ENCODE measurements around the gene BBS5. TPM values are rescaled to one million over a fixed set of nuclear protein-coding genes. Genes with fewer than 3 reads are reported as not detected.

The BBS5 gene
- total RNA-seq = 14.2 TPM

GRCh38 chr2:169479257-169480078, at the start of gene BBS5:
Gene BBS5, plus strand, starts transcription at chr2:169479494. Its CDS starts 60 bp downstream, at chr2:169479554.

GRCh38 chr2:169509298-169509885, 30.1 kb downstream of the BBS5 start, which contains the start of gene KLHL41:
Gene KLHL41, plus strand, starts transcription at chr2:169509702. Its CDS starts 77 bp downstream, at chr2:169509779.

Other genes with a start within 250 kb of the BBS5 start
- 203 TPM for gene LRP2, start 117.0 kb upstream of the BBS5 start, total RNA-seq
- 613 TPM for gene KLHL41, start 30.2 kb downstream of the BBS5 start, total RNA-seq
- 25.6 TPM for gene FASTKD1, start 94.4 kb downstream of the BBS5 start, total RNA-seq
- gene PPIG, start 104.9 kb downstream of the BBS5 start, total RNA-seq = 44.0 TPM
- gene CFAP210, start 214.9 kb downstream of the BBS5 start, total RNA-seq = 0.23 TPM
- 10.0 TPM for gene PHOSPHO2, start 215.0 kb downstream of the BBS5 start, total RNA-seq

Data from metanephros (tissue), 1 donor.